Peyer's patch (tissue), 4 donors: ENCODE results near the gene TMEM174.

Experiments
- CTCF ChIP-seq, 6 experiments: fragments of 450-650 bp in 4 of 6; fragments of 200-600 bp in 2 of 6; sonication (generic) in 1 of 6; IDR thresholded peaks; one replicate each; pipeline ENCODE4 v1.5.1; 2017 to 2019; ENCODE audit warnings: antibody characterized with exemption in 6 of 6, mild to moderate bottlenecking in 3 of 6, moderate library complexity in 1 of 6
- POLR2A ChIP-seq, 2 donors: fragments of 450-650 bp; IDR thresholded peaks; one replicate each; pipeline ENCODE4 v1.5.1; 2017; ENCODE audit warnings: antibody characterized with exemption in 2 of 2, mild to moderate bottlenecking in 2 of 2, moderate library complexity in 2 of 2

GRCh38 chr5:73130811-73131210 is 42.2 kb upstream of the TMEM174 start:
- TF ChIP-seq CTCF (IDR thresholded peaks at IDR 0.05) (no peak), POLR2A (IDR thresholded peaks at IDR 0.05) (no peak)
